ENCODE data around the gene H1-8. TPM values are rescaled to one million over a fixed set of nuclear protein-coding genes. Genes with fewer than 3 reads are reported as not detected.

Gene H1-8
- total and polyA plus RNA-seq, 5 donors from 2014 or later: not detected

- Histone ChIP-seq H3K9me3 (ENCODE audit: control insufficient read depth in 2 of 2, low read length in 2 of 2) (no peaks in the 10 kb centered on the region), H3K27ac (ENCODE audit: insufficient read depth, low read length, poor library complexity, severe bottlenecking) (no peak overlapping the region), H3K4me1 (ENCODE audit: control insufficient read depth, insufficient read depth, low read length, poor library complexity, severe bottlenecking) (peaks cover 10% of the 10 kb centered on the region), H3K4me3 (ENCODE audit: low read depth, low read length) (no peak overlapping the region), H3K36me3 (ENCODE audit: control insufficient read depth, insufficient read depth, low read length) (no peaks in the 10 kb centered on the region), H3K27me3 (ENCODE audit: control insufficient read depth, insufficient read depth, low read length) (no peaks in the 10 kb centered on the region)
- ATAC-seq (ENCODE audit: low read depth in 2 of 2) (no peak), DNase-seq (no peak)
- peaks cover 20% of the 10 kb centered on the region for H3K27me3 Mint-ChIP-seq
- peaks cover 4 to 22% (median 13%) of the 10 kb centered on the region in 4 donors for H3K4me1 Mint-ChIP-seq
- no peak overlapping the region for H3K4me3 Mint-ChIP-seq
- H3K36me3 Mint-ChIP-seq: no peaks in the 10 kb centered on the region
- peak overlapping the region in 1 of 3 donors; percentile 62 for H3K27ac Mint-ChIP-seq
- no peaks in the 10 kb centered on the region for H3K9me3 Mint-ChIP-seq
Observed at GRCh38 chr3:129590215-129590614, 47.2 kb downstream of the H1-8 start.

GRCh38 chr3:129591932-129592331, 49.0 kb downstream of the H1-8 start:
- DNase-seq (no peak), ATAC-seq (ENCODE audit: low read depth in 2 of 2) (no peak)
- Histone ChIP-seq H3K27me3 (ENCODE audit: control insufficient read depth, insufficient read depth, low read length) (no peaks in the 10 kb centered on the region), H3K9me3 (ENCODE audit: control insufficient read depth in 2 of 2, low read length in 2 of 2) (no peaks in the 10 kb centered on the region), H3K4me3 (ENCODE audit: low read depth, low read length) (no peak overlapping the region), H3K36me3 (ENCODE audit: control insufficient read depth, insufficient read depth, low read length) (no peaks in the 10 kb centered on the region), H3K27ac (ENCODE audit: insufficient read depth, low read length, poor library complexity, severe bottlenecking) (no peak overlapping the region), H3K4me1 (ENCODE audit: control insufficient read depth, insufficient read depth, low read length, poor library complexity, severe bottlenecking) (peaks cover 10% of the 10 kb centered on the region)
- Mint-ChIP-seq H3K36me3 (no peaks in the 10 kb centered on the region), H3K27ac (peak overlapping the region in 2 of 3 donors; percentile 70 to 86), H3K27me3 (peaks cover 20% of the 10 kb centered on the region), H3K4me3 (peak overlapping the region in 1 of 4 donors; percentile 46), H3K9me3 (no peaks in the 10 kb centered on the region), H3K4me1 (peaks cover 4 to 22% (median 13%) of the 10 kb centered on the region in 4 donors)

- Mint-ChIP-seq H3K36me3 (no peaks in the 10 kb centered on the region), H3K4me1 (peaks cover 4 to 22% (median 13%) of the 10 kb centered on the region in 4 donors), H3K4me3 (peak overlapping the region in 1 of 4 donors; percentile 43), H3K27me3 (peaks cover 20% of the 10 kb centered on the region), H3K27ac (peak overlapping the region in 1 of 3 donors; percentile 89), H3K9me3 (no peaks in the 10 kb centered on the region)
- ATAC-seq (ENCODE audit: low read depth in 2 of 2): no peak
- Histone ChIP-seq H3K4me1 (ENCODE audit: control insufficient read depth, insufficient read depth, low read length, poor library complexity, severe bottlenecking) (peaks cover 10% of the 10 kb centered on the region), H3K27me3 (ENCODE audit: control insufficient read depth, insufficient read depth, low read length) (no peaks in the 10 kb centered on the region), H3K9me3 (ENCODE audit: control insufficient read depth in 2 of 2, low read length in 2 of 2) (no peaks in the 10 kb centered on the region), H3K4me3 (ENCODE audit: low read depth, low read length) (no peak overlapping the region), H3K27ac (ENCODE audit: insufficient read depth, low read length, poor library complexity, severe bottlenecking) (no peak overlapping the region), H3K36me3 (ENCODE audit: control insufficient read depth, insufficient read depth, low read length) (no peaks in the 10 kb centered on the region)
- no peak for DNase-seq
Observed at GRCh38 chr3:129592381-129593131, 49.6 kb downstream of the H1-8 start.

GRCh38 chr3:129593230-129593594, 50.2 kb downstream of the H1-8 start:
- Histone ChIP-seq H3K4me1 (ENCODE audit: control insufficient read depth, insufficient read depth, low read length, poor library complexity, severe bottlenecking) (peaks cover 10% of the 10 kb centered on the region), H3K27me3 (ENCODE audit: control insufficient read depth, insufficient read depth, low read length) (no peaks in the 10 kb centered on the region), H3K9me3 (ENCODE audit: control insufficient read depth in 2 of 2, low read length in 2 of 2) (no peaks in the 10 kb centered on the region), H3K36me3 (ENCODE audit: control insufficient read depth, insufficient read depth, low read length) (no peaks in the 10 kb centered on the region), H3K27ac (ENCODE audit: insufficient read depth, low read length, poor library complexity, severe bottlenecking) (no peak overlapping the region), H3K4me3 (ENCODE audit: low read depth, low read length) (no peak overlapping the region)
- Mint-ChIP-seq H3K9me3 (no peaks in the 10 kb centered on the region), H3K27me3 (peaks cover 20% of the 10 kb centered on the region), H3K4me3 (peak overlapping the region in 1 of 4 donors; percentile 18), H3K36me3 (no peaks in the 10 kb centered on the region), H3K4me1 (peaks cover 4 to 22% (median 13%) of the 10 kb centered on the region in 4 donors), H3K27ac (peak overlapping the region in 2 of 3 donors; percentile 25 to 89)
- DNase-seq: no peak
- ATAC-seq (ENCODE audit: low read depth in 2 of 2): no peak

- Mint-ChIP-seq H3K36me3 (no peaks in the 10 kb centered on the region), H3K4me1 (peaks cover 4 to 22% (median 14%) of the 10 kb centered on the region in 4 donors), H3K27me3 (peaks cover 20% of the 10 kb centered on the region), H3K4me3 (peak overlapping the region in 3 of 4 donors; percentile 18 to 60 (median 41)), H3K9me3 (no peaks in the 10 kb centered on the region), H3K27ac (peak overlapping the region; percentile 67 to 89 (median 72))
- Histone ChIP-seq H3K4me1 (ENCODE audit: control insufficient read depth, insufficient read depth, low read length, poor library complexity, severe bottlenecking) (peaks cover 10% of the 10 kb centered on the region), H3K9me3 (ENCODE audit: control insufficient read depth in 2 of 2, low read length in 2 of 2) (no peaks in the 10 kb centered on the region), H3K27me3 (ENCODE audit: control insufficient read depth, insufficient read depth, low read length) (no peaks in the 10 kb centered on the region), H3K36me3 (ENCODE audit: control insufficient read depth, insufficient read depth, low read length) (no peaks in the 10 kb centered on the region), H3K27ac (ENCODE audit: insufficient read depth, low read length, poor library complexity, severe bottlenecking) (no peak overlapping the region), H3K4me3 (ENCODE audit: low read depth, low read length) (peak overlapping the region; percentile 31)
- ATAC-seq (ENCODE audit: low read depth in 2 of 2): peak; percentile 51 to 63
- peak in 2 of 3 donors; percentile 19 to 78 for DNase-seq
Observed at GRCh38 chr3:129593595-129594339, 50.8 kb downstream of the H1-8 start.

GRCh38 chr3:129594409-129594808, 51.4 kb downstream of the H1-8 start:
- no peaks in the 10 kb centered on the region for H3K36me3 Mint-ChIP-seq
- Histone ChIP-seq H3K27me3 (ENCODE audit: control insufficient read depth, insufficient read depth, low read length) (no peaks in the 10 kb centered on the region), H3K9me3 (ENCODE audit: control insufficient read depth in 2 of 2, low read length in 2 of 2) (no peaks in the 10 kb centered on the region), H3K36me3 (ENCODE audit: control insufficient read depth, insufficient read depth, low read length) (no peaks in the 10 kb centered on the region), H3K27ac (ENCODE audit: insufficient read depth, low read length, poor library complexity, severe bottlenecking) (no peak overlapping the region), H3K4me1 (ENCODE audit: control insufficient read depth, insufficient read depth, low read length, poor library complexity, severe bottlenecking) (peaks cover 10% of the 10 kb centered on the region), H3K4me3 (ENCODE audit: low read depth, low read length) (no peak overlapping the region)
- no peak for DNase-seq
- H3K27me3 Mint-ChIP-seq: peaks cover 20% of the 10 kb centered on the region
- ATAC-seq (ENCODE audit: low read depth in 2 of 2): no peak
- peaks cover 4 to 22% (median 14%) of the 10 kb centered on the region in 4 donors for H3K4me1 Mint-ChIP-seq
- no peak overlapping the region for H3K4me3 Mint-ChIP-seq
- no peaks in the 10 kb centered on the region for H3K9me3 Mint-ChIP-seq
- H3K27ac Mint-ChIP-seq: peak overlapping the region in 2 of 3 donors; percentile 67 to 72

GRCh38 chr3:129594907-129595390, 52.0 kb downstream of the H1-8 start:
- DNase-seq: no peak
- Mint-ChIP-seq H3K36me3 (no peaks in the 10 kb centered on the region), H3K4me3 (peak overlapping the region in 1 of 4 donors; percentile 48), H3K9me3 (no peaks in the 10 kb centered on the region), H3K4me1 (peaks cover 4 to 22% (median 14%) of the 10 kb centered on the region in 4 donors), H3K27ac (no peak overlapping the region), H3K27me3 (peaks cover 24% of the 10 kb centered on the region)
- ATAC-seq (ENCODE audit: low read depth in 2 of 2): no peak
- H3K36me3 ChIP-seq (ENCODE audit: control insufficient read depth, insufficient read depth, low read length): no peaks in the 10 kb centered on the region
- no peaks in the 10 kb centered on the region for H3K9me3 ChIP-seq (ENCODE audit: control insufficient read depth in 2 of 2, low read length in 2 of 2)
- H3K27me3 ChIP-seq (ENCODE audit: control insufficient read depth, insufficient read depth, low read length): no peaks in the 10 kb centered on the region
- H3K4me1 ChIP-seq (ENCODE audit: control insufficient read depth, insufficient read depth, low read length, poor library complexity, severe bottlenecking): peaks cover 10% of the 10 kb centered on the region
- no peak overlapping the region for H3K4me3 ChIP-seq (ENCODE audit: low read depth, low read length)
- H3K27ac ChIP-seq (ENCODE audit: insufficient read depth, low read length, poor library complexity, severe bottlenecking): no peak overlapping the region

Measured in CD4-positive, CD25-positive, alpha-beta regulatory T cell (primary cell).